AG04449 (cell line): ENCODE results near the gene ZNF695.
"Not testable (repeated sequence)": the region's sequence is repeated elsewhere in the genome, so short reads cannot be mapped to it uniquely, and the experiment has no call there.

Experiments used
- CTCF ChIA-PET: fragments of 350-600 bp; formaldehyde crosslinking; extraction: SDS; loops from one replicate; lab custom pipeline; 2021; ENCODE audit warnings: antibody characterized with exemption; lab: Yijun Ruan, JAX
- POLR2A ChIA-PET: fragments of 400-600, 350-600 bp; formaldehyde crosslinking; extraction: SDS; loops from one replicate; lab custom pipeline; 2020; ENCODE audit warnings: antibody characterized with exemption, inconsistent platforms; lab: Yijun Ruan, JAX
- DNase-seq: peaks from one replicate; pipeline ENCODE4 v3.0.0-alpha.2; 2010; ENCODE audit warnings: low read depth, low spot score
- H3K4me3 ChIP-seq: 2 replicates; pipeline ENCODE4 v1.5.1; 2011; ENCODE audit warnings: low read depth, mild to moderate bottlenecking, control low read depth, low read length
- TF ChIP-seq, protein P1 (sequence below): IDR thresholded peaks from one replicate; pipeline ENCODE4 v1.5.1; 2011; ENCODE audit warnings: mild to moderate bottlenecking, moderate library complexity, low read length, control low read depth, inconsistent platforms; ENCODE audit not compliant: insufficient read depth; ENCODE audit errors: missing control alignments

The ZNF695 gene

DNA sequence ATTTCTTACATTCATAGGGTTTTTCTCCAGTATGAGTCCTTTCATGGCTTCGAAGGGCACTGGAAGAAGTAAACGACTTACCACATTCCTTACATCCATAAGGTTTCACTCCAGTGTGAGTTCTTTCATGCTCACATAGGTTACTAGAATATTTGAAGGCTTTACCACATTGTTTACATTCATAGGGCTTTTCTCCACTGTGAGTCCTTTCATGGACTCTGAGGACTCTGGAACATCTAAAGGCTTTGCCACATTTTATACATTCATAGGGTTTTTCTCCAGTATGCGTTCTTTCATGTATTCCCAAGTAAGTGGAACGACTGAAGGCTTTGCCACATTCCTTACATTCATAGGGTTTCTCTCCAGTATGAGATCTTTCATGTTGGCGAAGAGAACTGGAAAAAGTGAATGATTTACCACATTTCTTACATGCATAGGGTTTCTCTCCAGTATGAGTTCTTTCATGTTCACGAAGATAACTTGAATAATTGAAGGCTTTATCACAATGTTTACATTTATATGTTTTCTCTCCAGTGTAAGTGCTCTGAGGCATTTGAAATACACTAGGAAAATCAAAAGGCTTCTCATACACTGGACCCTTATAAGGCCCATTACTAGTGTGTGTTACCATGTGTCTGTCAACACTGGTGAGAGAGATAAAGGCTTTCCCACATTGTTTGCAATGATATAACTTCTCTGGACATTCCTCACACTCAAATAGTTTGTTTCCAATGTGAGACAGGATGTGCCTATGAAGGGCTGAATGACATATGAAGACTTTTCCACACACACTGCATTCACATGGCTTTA, 29.9 kb upstream of the ZNF695 start:
- no peak overlapping the region for H3K4me3 ChIP-seq
- no peak for DNase-seq
- ChIA-PET CTCF (no interaction called here), POLR2A (no interaction called here)
- TF ChIP-seq, protein P1, sequence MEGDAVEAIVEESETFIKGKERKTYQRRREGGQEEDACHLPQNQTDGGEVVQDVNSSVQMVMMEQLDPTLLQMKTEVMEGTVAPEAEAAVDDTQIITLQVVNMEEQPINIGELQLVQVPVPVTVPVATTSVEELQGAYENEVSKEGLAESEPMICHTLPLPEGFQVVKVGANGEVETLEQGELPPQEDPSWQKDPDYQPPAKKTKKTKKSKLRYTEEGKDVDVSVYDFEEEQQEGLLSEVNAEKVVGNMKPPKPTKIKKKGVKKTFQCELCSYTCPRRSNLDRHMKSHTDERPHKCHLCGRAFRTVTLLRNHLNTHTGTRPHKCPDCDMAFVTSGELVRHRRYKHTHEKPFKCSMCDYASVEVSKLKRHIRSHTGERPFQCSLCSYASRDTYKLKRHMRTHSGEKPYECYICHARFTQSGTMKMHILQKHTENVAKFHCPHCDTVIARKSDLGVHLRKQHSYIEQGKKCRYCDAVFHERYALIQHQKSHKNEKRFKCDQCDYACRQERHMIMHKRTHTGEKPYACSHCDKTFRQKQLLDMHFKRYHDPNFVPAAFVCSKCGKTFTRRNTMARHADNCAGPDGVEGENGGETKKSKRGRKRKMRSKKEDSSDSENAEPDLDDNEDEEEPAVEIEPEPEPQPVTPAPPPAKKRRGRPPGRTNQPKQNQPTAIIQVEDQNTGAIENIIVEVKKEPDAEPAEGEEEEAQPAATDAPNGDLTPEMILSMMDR, result no peak

DNA sequence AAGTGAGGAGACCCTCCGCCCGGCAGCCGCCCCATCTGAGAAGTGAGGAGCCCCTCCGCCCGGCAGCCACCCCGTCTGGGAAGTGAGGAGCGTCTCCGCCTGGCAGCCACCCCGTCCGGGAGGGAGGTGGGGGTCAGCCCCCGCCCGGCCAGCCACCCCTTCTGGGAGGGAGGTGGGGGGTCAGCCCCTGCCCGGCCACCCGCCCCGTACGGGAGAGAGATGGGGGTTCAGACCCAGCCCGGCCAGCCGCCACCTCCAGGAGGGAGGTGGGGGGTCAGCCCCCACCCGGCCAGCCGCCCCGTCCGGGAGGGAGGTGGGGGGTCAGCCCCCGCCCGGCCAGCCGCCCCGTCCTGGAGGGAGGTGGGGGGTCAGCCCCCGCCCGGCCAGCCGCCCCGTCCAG, 24.4 kb upstream of the ZNF695 start:
- POLR2A ChIA-PET, result not testable (repeated sequence)

DNA sequence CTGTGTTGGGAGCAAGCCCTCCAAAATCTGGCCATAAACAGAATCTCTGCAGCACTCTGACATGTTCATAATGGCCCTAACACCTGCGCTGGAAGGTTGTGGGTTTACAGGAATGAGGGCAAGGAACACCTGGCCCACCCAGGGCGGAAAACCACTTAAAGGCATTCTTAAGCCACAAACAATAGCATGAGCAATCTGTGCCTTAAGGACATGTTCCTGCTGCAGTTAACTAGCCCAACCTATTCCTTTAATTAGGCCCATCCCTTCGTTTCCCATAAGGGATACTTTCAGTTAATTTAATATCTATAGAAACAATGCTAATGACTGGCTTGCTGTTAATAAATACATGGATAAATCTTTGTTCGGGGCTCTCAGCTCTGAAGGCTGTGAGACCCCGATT, 16.8 kb upstream of the ZNF695 start:
- DNase-seq, H3K4me3 ChIP-seq, CTCF ChIA-PET, POLR2A ChIA-PET: not testable (repeated sequence)

More for the DNA sequence above, 24.4 kb upstream of the ZNF695 start:
- DNase-seq, CTCF ChIA-PET, H3K4me3 ChIP-seq: not testable (repeated sequence)

DNA sequence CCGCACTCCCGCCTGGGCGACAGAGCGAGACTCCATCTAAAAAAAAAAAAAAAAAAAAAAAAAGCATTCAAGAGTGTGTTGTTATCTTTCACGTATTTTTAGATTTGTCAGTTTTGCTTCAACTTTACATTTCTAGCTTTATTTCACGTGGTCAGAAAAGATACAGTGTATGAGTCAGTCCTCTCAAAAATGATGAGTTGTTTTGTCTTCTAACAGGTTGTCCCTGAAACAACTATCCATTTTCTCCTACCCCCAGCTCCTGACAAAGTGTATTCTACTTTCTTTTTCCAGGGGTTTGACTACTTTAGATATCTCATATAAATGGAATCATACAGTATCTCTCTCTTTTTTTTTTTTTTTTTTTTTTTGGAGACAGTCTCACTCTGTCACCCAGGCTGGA, 5.5 kb upstream of the ZNF695 start:
- CTCF ChIA-PET, result no interaction called here
- POLR2A ChIA-PET, result interaction anchor here (0.7 kb wide), 1 partner anchor 79 kb away, joined by 4 read pairs; no protein-coding TSS in a partner anchor

DNA sequence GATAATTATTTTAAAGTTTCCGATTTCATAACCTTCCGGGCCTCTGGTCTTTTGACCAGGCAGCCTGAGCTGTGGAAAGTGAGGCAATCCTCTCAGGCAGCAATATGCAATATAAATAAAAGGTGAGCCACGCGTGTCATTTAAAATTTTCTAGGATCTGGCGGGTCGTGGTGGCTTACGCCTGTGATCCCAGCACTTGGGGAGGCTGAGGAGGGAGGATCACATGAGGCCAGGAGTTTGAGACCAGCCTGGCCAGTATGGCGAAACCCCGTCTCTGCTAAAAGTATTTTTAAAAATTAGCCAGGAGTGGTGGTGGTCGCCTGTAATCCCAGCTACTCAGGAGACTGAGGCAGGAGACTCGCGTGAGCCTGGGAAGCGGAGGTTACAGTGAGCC, 546 bp upstream of the ZNF695 start:
- no peak for DNase-seq
- peak overlapping the region; percentile 67 for H3K4me3 ChIP-seq
- POLR2A ChIA-PET, result no interaction called here
- TF ChIP-seq, protein P1, result no peak
- CTCF ChIA-PET, result no interaction called here

More for the DNA sequence above, 5.5 kb upstream of the ZNF695 start:
- H3K4me3 ChIP-seq, result no peak overlapping the region
- DNase-seq, result no peak
- TF ChIP-seq, protein P1, result no peak

DNA sequence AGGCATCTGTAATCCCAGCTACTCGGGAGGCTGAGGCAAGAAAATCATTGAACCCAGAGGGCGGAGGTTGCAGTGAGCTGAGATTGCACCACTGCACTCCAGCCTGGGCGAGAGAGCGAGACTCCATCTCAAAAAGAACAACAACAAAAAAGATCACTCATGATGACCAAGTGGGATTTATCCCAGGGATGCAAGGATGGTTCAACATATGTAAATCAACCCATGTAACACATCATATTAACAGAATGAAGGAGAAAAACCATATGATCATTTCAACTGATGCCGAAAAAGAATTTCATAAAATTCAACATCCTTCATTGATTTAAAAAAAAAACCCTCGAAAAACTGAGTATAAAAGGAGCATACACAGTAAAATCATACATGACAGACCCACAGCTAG, 3.8 kb downstream of the ZNF695 start:
- CTCF ChIA-PET, POLR2A ChIA-PET, DNase-seq, H3K4me3 ChIP-seq: not testable (repeated sequence)

DNA sequence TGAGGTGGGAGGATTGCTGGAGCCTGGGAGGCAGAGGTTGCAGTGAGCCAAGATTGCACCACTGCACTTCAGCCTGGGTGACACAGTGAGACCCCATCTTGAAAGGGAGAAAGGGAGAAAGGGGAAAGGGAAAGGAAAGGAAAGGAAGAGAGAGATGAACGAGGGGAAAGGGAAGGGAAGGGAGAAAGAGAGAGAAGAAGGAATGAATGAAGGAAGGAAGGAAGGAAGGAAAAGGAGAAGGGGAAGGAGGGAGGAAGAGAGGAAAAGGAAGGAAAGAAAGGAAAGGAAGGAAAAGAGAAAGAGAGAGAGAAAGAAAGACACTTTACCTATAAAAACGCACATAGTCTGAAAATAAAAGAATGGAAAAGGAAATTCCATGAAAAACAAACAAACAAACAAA, 18.0 kb downstream of the ZNF695 start:
- TF ChIP-seq, protein P1, result no peak
- H3K4me3 ChIP-seq, result no peak overlapping the region
- ChIA-PET CTCF (no interaction called here), POLR2A (no interaction called here)
- no peak for DNase-seq

DNA sequence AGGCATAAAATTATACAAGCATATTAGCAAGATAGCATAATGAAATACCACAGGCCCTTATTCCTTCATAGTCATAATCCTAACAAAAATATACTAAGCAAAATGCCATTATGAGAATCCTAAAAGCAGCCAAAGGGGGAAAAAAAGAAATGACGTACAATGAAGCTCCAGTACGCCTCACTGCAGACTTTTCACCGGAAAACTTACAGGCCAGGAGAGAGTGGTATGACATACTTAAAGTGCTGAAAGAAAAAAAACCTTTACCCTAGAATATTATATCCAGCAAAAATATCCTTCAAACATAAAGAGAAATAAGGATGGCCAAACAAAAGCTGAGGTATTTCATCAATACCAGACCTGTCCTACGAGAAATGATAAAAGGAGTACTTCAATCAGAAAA, 19.5 kb downstream of the ZNF695 start:
- ChIA-PET POLR2A (no interaction called here), CTCF (no interaction called here)
- TF ChIP-seq, protein P1, result no peak
- no peak overlapping the region for H3K4me3 ChIP-seq
- DNase-seq, result no peak
